Keratinocyte (primary cell): ENCODE results near the gene TCEA2. TPM values are rescaled to one million over a fixed set of nuclear protein-coding genes. Genes with fewer than 3 reads are reported as not detected.

ENCODE experiments used
- DNase-seq: peaks from one replicate; pipeline ENCODE4 v3.0.0-alpha.2; 2011; ENCODE audit warnings: low read depth, missing footprints, low spot score
- FAIRE-seq: peaks from 2 replicates; lab custom pipeline; 2011; peaks lifted over from hg19 to GRCh38; lab: Jason Lieb, UNC
- H2AFZ ChIP-seq: 2 replicates; pipeline ENCODE4 v1.6.0; 2012; ENCODE audit warnings: low read length, control low read depth, inconsistent platforms; ENCODE audit not compliant: control insufficient read depth
- H3K27ac ChIP-seq: 2 replicates; pipeline ENCODE4 v1.5.1; 2011; ENCODE audit warnings: low read length; ENCODE audit not compliant: control insufficient read depth, insufficient read depth
- H3K27me3 ChIP-seq: 3 replicates; pipeline ENCODE4 v1.6.0; 2011; ENCODE audit warnings: low read length; ENCODE audit not compliant: control insufficient read depth, insufficient read depth; ENCODE audit errors: extremely low read depth
- H3K36me3 ChIP-seq, 2 experiments: 2 replicates in 1 of 2; 3 replicates in 1 of 2; pipeline ENCODE4 v1.5.1; 2011; ENCODE audit warnings: low read length in 2 of 2, mild to moderate bottlenecking in 1 of 2; ENCODE audit not compliant: control insufficient read depth in 2 of 2, insufficient read depth in 2 of 2; ENCODE audit errors: extremely low read depth in 1 of 2
- H3K4me1 ChIP-seq: 3 replicates; pipeline ENCODE4 v1.5.1; 2011; ENCODE audit warnings: low read length; ENCODE audit not compliant: control insufficient read depth, insufficient read depth; ENCODE audit errors: extremely low read depth
- H3K4me2 ChIP-seq: 3 replicates; pipeline ENCODE4 v1.6.0; 2011; ENCODE audit warnings: low read depth, low read length; ENCODE audit not compliant: control insufficient read depth, insufficient read depth; ENCODE audit errors: extremely low read depth
- H3K4me3 ChIP-seq, 3 experiments: fragments of 200-600 bp in 1 of 3; sonication (generic) in 1 of 3; 2 replicates in 2 of 3; 3 replicates in 1 of 3; pipeline ENCODE4 v1.5.1; 2011 to 2016; ENCODE audit warnings: low read length in 3 of 3, mild to moderate bottlenecking in 3 of 3, control low read depth in 2 of 3, inconsistent platforms in 1 of 3, low read depth in 1 of 3, mixed read lengths in 1 of 3, mixed run types in 1 of 3, moderate library complexity in 1 of 3; ENCODE audit not compliant: control insufficient read depth in 2 of 3, insufficient read depth in 2 of 3; ENCODE audit errors: extremely low read depth in 1 of 3
- H3K79me2 ChIP-seq: 2 replicates; pipeline ENCODE4 v1.6.0; 2012; ENCODE audit warnings: low read length; ENCODE audit not compliant: control insufficient read depth, insufficient read depth
- H3K9ac ChIP-seq: 3 replicates; pipeline ENCODE4 v1.6.0; 2011; ENCODE audit warnings: low read length; ENCODE audit not compliant: control insufficient read depth, insufficient read depth; ENCODE audit errors: extremely low read depth
- H3K9me1 ChIP-seq: 3 replicates; pipeline ENCODE4 v1.6.0; 2011; ENCODE audit warnings: low read length; ENCODE audit not compliant: control insufficient read depth, insufficient read depth; ENCODE audit errors: extremely low read depth
- H3K9me3 ChIP-seq: 2 replicates; pipeline ENCODE4 v1.5.1; 2012; ENCODE audit warnings: low read depth, low read length; ENCODE audit not compliant: control insufficient read depth
- H4K20me1 ChIP-seq: 3 replicates; pipeline ENCODE4 v1.6.0; 2011; ENCODE audit warnings: low read length; ENCODE audit not compliant: control insufficient read depth, insufficient read depth; ENCODE audit errors: extremely low read depth
- CTCF ChIP-seq, 3 experiments: IDR thresholded peaks in 1 of 3; conservative IDR thresholded peaks in 1 of 3; optimal IDR thresholded peaks in 1 of 3; 2 replicates in 2 of 3; 3 replicates in 1 of 3; pipeline versions ENCODE3 to v1.5.1; 2011; ENCODE audit warnings: low read length in 3 of 3, mild to moderate bottlenecking in 3 of 3, moderate library complexity in 2 of 3, control low read depth in 1 of 3, inconsistent platforms in 1 of 3; ENCODE audit not compliant: insufficient read depth in 2 of 3; ENCODE audit errors: extremely low read depth in 1 of 3
- EZH2 ChIP-seq: IDR thresholded peaks from one replicate; pipeline ENCODE4 v1.6.1; 2012; ENCODE audit warnings: inconsistent platforms, mild to moderate bottlenecking, low read length, moderate library complexity
- dilution Hi-C: fragments of 300-500 bp; cut with MboI; formaldehyde crosslinking; loops from one replicate; pipeline ENCODE4 v1.7.0; 2020; ENCODE audit warnings: low sequenced_read_pairs; ENCODE audit not compliant: extremely low pct_ligation_motif_present
- polyA plus RNA-seq, 5 experiments: library from polyadenylated mRNA; depleted of rRNA in 3 of 5; stranded (reverse) in 3 of 5; stranded (forward) in 1 of 5; unstranded in 1 of 5; fragments of >200 nt; gene quantifications; 1 replicate in 1 of 5; 2 replicates in 3 of 5; 3 replicates in 1 of 5; pipeline versions ENCODE4 v1.2.1 to v1.2.3, GENCODE V29; 2011 to 2012; ENCODE audit warnings: missing spikeins in 2 of 5, low read depth in 1 of 5, low replicate concordance in 1 of 5

Gene TCEA2
- polyA plus RNA-seq, 1 donor (not counting 4 experiments of a cell fraction or from before 2014, with no cell fraction given): 9.1 TPM

GRCh38 chr20:64093013-64093503 is 30.1 kb downstream of the TCEA2 start:
- no peak for TF ChIP-seq CTCF (optimal IDR thresholded peaks at IDR 0.05 in 1 of 3, IDR thresholded peaks at IDR 0.05 in 1 of 3, conservative IDR thresholded peaks at IDR 0.05 in 1 of 3; ENCODE audit: extremely low read depth in 1 of 3, insufficient read depth in 2 of 3, low read length in 3 of 3)
- no peak for TF ChIP-seq EZH2
- Histone ChIP-seq H3K79me2 (no peaks in the 10 kb centered on the region), H3K9me1 (no peaks in the 10 kb centered on the region), H3K27me3 (peaks cover 10% of the 10 kb centered on the region), H4K20me1 (peaks cover 2% of the 10 kb centered on the region), H3K4me2 (no peak overlapping the region), H3K36me3 (no peaks in the 10 kb centered on the region), H3K9ac (no peak overlapping the region), H3K27ac (no peak overlapping the region), H3K4me1 (no peaks in the 10 kb centered on the region), H2AFZ (no peak overlapping the region), H3K4me3 (no peak overlapping the region), H3K9me3 (no peaks in the 10 kb centered on the region)
- FAIRE-seq (no peak), DNase-seq (no peak)
- dilution Hi-C loops: no loop called here

- Histone ChIP-seq H3K9me1 (no peaks in the 10 kb centered on the region), H3K9ac (no peak overlapping the region), H4K20me1 (no peaks in the 10 kb centered on the region), H3K27me3 (peaks cover 15% of the 10 kb centered on the region), H3K4me1 (no peaks in the 10 kb centered on the region), H3K4me2 (no peak overlapping the region), H3K4me3 (no peak overlapping the region), H3K79me2 (no peaks in the 10 kb centered on the region), H2AFZ (no peak overlapping the region), H3K27ac (no peak overlapping the region), H3K9me3 (no peaks in the 10 kb centered on the region), H3K36me3 (no peaks in the 10 kb centered on the region)
- DNase-seq (no peak), FAIRE-seq (no peak)
- dilution Hi-C loops: no loop called here
- TF ChIP-seq EZH2 (no peak), CTCF (optimal IDR thresholded peaks at IDR 0.05 in 1 of 3, IDR thresholded peaks at IDR 0.05 in 1 of 3, conservative IDR thresholded peaks at IDR 0.05 in 1 of 3; ENCODE audit: extremely low read depth in 1 of 3, insufficient read depth in 2 of 3, low read length in 3 of 3) (no peak)
These were observed 32.5 kb downstream of the TCEA2 start for GRCh38 chr20:64095455-64095854.
